H9 (cell line): ENCODE data around the gene FARP1. TPM values are rescaled to one million over a fixed set of nuclear protein-coding genes. Genes with fewer than 3 reads are reported as not detected.
A peak's percentile ranks its signal among the peaks of the same experiment; 100 is the strongest.

Experiments
- DNase-seq: peaks from one replicate; pipeline ENCODE4 v3.0.0-alpha.2; 2017
- H2AFZ ChIP-seq: one replicate; pipeline ENCODE4 v1.6.1; 2013; ENCODE audit warnings: mild to moderate bottlenecking, low read length, control low read depth, moderate library complexity
- H2AK5ac ChIP-seq: 2 replicates; pipeline ENCODE4 v1.6.1; 2013; ENCODE audit warnings: low read length, control low read depth, mixed read lengths; ENCODE audit not compliant: insufficient read length
- H2BK120ac ChIP-seq: one replicate; pipeline ENCODE4 v1.6.1; 2013; ENCODE audit warnings: low read depth, mild to moderate bottlenecking, low read length, control low read depth, inconsistent platforms; ENCODE audit not compliant: poor library complexity, severe bottlenecking
- H2BK12ac ChIP-seq: 2 replicates; pipeline ENCODE4 v1.6.1; 2013; ENCODE audit warnings: low read length, control low read depth, mixed read lengths, low read depth; ENCODE audit not compliant: insufficient read length
- H2BK15ac ChIP-seq: 2 replicates; pipeline ENCODE4 v1.6.1; 2013; ENCODE audit warnings: low read depth, low read length, control low read depth
- H2BK20ac ChIP-seq: one replicate; pipeline ENCODE4 v1.6.1; 2013; ENCODE audit warnings: low read depth, mild to moderate bottlenecking, low read length, control low read depth, inconsistent platforms; ENCODE audit not compliant: poor library complexity, severe bottlenecking
- H2BK5ac ChIP-seq: 2 replicates; pipeline ENCODE4 v1.6.1; 2013; ENCODE audit warnings: low read length, control low read depth, mixed read lengths; ENCODE audit not compliant: insufficient read length
- H3K14ac ChIP-seq: 2 replicates; pipeline ENCODE4 v1.6.1; 2013; ENCODE audit warnings: low read length, control low read depth; ENCODE audit not compliant: insufficient read depth
- H3K18ac ChIP-seq: 2 replicates; pipeline ENCODE4 v1.6.1; 2013; ENCODE audit warnings: low read depth, mild to moderate bottlenecking, mixed read lengths, low read length, control low read depth; ENCODE audit not compliant: insufficient read length
- H3K23ac ChIP-seq: 2 replicates; pipeline ENCODE4 v1.6.1; 2013; ENCODE audit warnings: low read length, control low read depth, mixed read lengths, low read depth; ENCODE audit not compliant: insufficient read length
- H3K23me2 ChIP-seq: 2 replicates; pipeline ENCODE4 v1.6.1; 2013; ENCODE audit warnings: low read depth, mild to moderate bottlenecking, mixed read lengths, low read length, control low read depth; ENCODE audit not compliant: insufficient read length, poor library complexity, severe bottlenecking
- H3K27ac ChIP-seq: 2 replicates; pipeline ENCODE4 v1.5.1; 2013; ENCODE audit warnings: low read length, control low read depth, mixed read lengths, low read depth; ENCODE audit not compliant: insufficient read length
- H3K27me3 ChIP-seq: 2 replicates; pipeline ENCODE4 v1.6.1; 2013; ENCODE audit warnings: low read length, control low read depth, inconsistent platforms; ENCODE audit not compliant: insufficient read depth
- H3K4ac ChIP-seq: 2 replicates; pipeline ENCODE4 v1.6.1; 2013; ENCODE audit warnings: low read depth, mild to moderate bottlenecking, control low read depth, inconsistent platforms, low read length, moderate library complexity
- H3K4me1 ChIP-seq: 2 replicates; pipeline ENCODE4 v1.6.1; 2013; ENCODE audit warnings: low read length, control low read depth, inconsistent platforms; ENCODE audit not compliant: insufficient read depth
- H3K4me2 ChIP-seq: 2 replicates; pipeline ENCODE4 v1.6.1; 2013; ENCODE audit warnings: low read length, control low read depth, mixed read lengths; ENCODE audit not compliant: insufficient read length, insufficient read depth
- H3K56ac ChIP-seq: 2 replicates; pipeline ENCODE4 v1.6.1; 2013; ENCODE audit warnings: low read depth, mild to moderate bottlenecking, mixed read lengths, low read length, control low read depth; ENCODE audit not compliant: insufficient read length
- H3K79me1 ChIP-seq: 2 replicates; pipeline ENCODE4 v1.6.1; 2013; ENCODE audit warnings: low read depth, mild to moderate bottlenecking, moderate library complexity, low read length, control low read depth, inconsistent platforms; ENCODE audit not compliant: insufficient read depth, poor library complexity, severe bottlenecking
- H3K79me2 ChIP-seq: 2 replicates; pipeline ENCODE4 v1.6.1; 2013; ENCODE audit warnings: low read length, control low read depth, inconsistent platforms; ENCODE audit not compliant: insufficient read depth
- H3K9ac ChIP-seq: 2 replicates; pipeline ENCODE4 v1.6.1; 2013; ENCODE audit warnings: low read length, control low read depth, mixed read lengths; ENCODE audit not compliant: insufficient read length; ENCODE audit errors: extremely low read depth
- H3K9me3 ChIP-seq: one replicate; pipeline ENCODE4 v1.6.1; 2013; ENCODE audit warnings: low read depth, low read length, inconsistent platforms; ENCODE audit not compliant: control insufficient read depth
- H3T11ph ChIP-seq: one replicate; pipeline ENCODE4 v1.6.1; 2013; ENCODE audit warnings: mild to moderate bottlenecking, low read length, control low read depth, inconsistent platforms
- H4K20me1 ChIP-seq: one replicate; pipeline ENCODE4 v1.6.1; 2013; ENCODE audit not compliant: control insufficient read depth, insufficient read length, insufficient read depth
- H4K5ac ChIP-seq: 2 replicates; pipeline ENCODE4 v1.6.1; 2013; ENCODE audit warnings: low read depth, mild to moderate bottlenecking, mixed read lengths, low read length, control low read depth; ENCODE audit not compliant: insufficient read length
- H4K8ac ChIP-seq: replicated peaks from 2 replicates; pipeline ENCODE4 v1.6.1; 2013; ENCODE audit warnings: low read length, control low read depth, mixed read lengths, low read depth; ENCODE audit not compliant: insufficient read length
- H4K91ac ChIP-seq: 2 replicates; pipeline ENCODE4 v1.6.1; 2013; ENCODE audit warnings: low read depth, mild to moderate bottlenecking, moderate library complexity, mixed read lengths, low read length, control low read depth; ENCODE audit not compliant: insufficient read length
- H3K27ac Mint-ChIP-seq, 3 experiments: 2 replicates in 2 of 3; 3 replicates in 1 of 3; pipeline ENCODE4 v1.8.0; 2020 to 2021; ENCODE audit warnings: mixed read lengths in 3 of 3, mild to moderate bottlenecking in 1 of 3, moderate library complexity in 1 of 3
- H3K27me3 Mint-ChIP-seq: 2 replicates; pipeline ENCODE4 v1.8.0; 2021; ENCODE audit warnings: low read depth, mild to moderate bottlenecking, moderate library complexity, mixed read lengths
- H3K36me3 Mint-ChIP-seq, 3 experiments: 2 replicates in 2 of 3; 3 replicates in 1 of 3; pipeline ENCODE4 v1.8.0; 2020 to 2021; ENCODE audit warnings: low read depth in 3 of 3, mixed read lengths in 3 of 3; ENCODE audit not compliant: insufficient read depth in 1 of 3
- H3K4me1 Mint-ChIP-seq, 2 experiments: 2 replicates each; pipeline ENCODE4 v1.8.0; 2020; ENCODE audit warnings: mixed read lengths in 2 of 2
- H3K4me3 Mint-ChIP-seq, 2 experiments: 2 replicates in 1 of 2; 3 replicates in 1 of 2; pipeline ENCODE4 v1.8.0; 2020 to 2021; ENCODE audit warnings: mild to moderate bottlenecking in 2 of 2, mixed read lengths in 2 of 2, moderate library complexity in 1 of 2
- H3K9me3 Mint-ChIP-seq, 2 experiments: 2 replicates in 1 of 2; 3 replicates in 1 of 2; pipeline ENCODE4 v1.8.0; 2020; ENCODE audit warnings: mild to moderate bottlenecking in 2 of 2, mixed read lengths in 2 of 2, moderate library complexity in 1 of 2
- WGBS: extraction: QIAGEN DNeasy Blood & Tissue Kit; methylation state at CpG from one replicate; pipeline ENCODE4 v1.1.7; 2013; ENCODE audit warnings: missing lambda C conversion rate, low lambda C conversion rate, mixed read lengths; ENCODE audit not compliant: insufficient read length; ENCODE audit errors: extremely low coverage; 5-methylcytosine and 5-hydroxymethylcytosine counted together
- total RNA-seq: library from RNA; stranded (reverse); gene quantifications from 2 replicates; pipeline ENCODE4 v1.2.1, GENCODE V29; 2021
- TF ChIP-seq, protein P1 (sequence below): fragments of 200-600 bp; sonication (generic); conservative IDR thresholded peaks from 3 replicates; pipeline ENCODE4 v1.8.0; 2021; ENCODE audit warnings: antibody characterized with exemption, mild to moderate bottlenecking

FARP1 gene
- total RNA-seq, 1 experiment from 2014 or later, result 95.9 TPM

GRCh38 chr13:98158172-98158899, 15.4 kb downstream of the FARP1 start:
- Histone ChIP-seq H3T11ph (no peak overlapping the region), H3K4me1 (peaks cover 4% of the 10 kb centered on the region), H3K56ac (no peak overlapping the region), H4K91ac (no peak overlapping the region), H3K14ac (no peak overlapping the region), H3K79me2 (peaks cover 13% of the 10 kb centered on the region; the same call in 1 of the 2 replicates), H2BK15ac (no peak overlapping the region), H3K27me3 (no peaks in the 10 kb centered on the region), H3K4me2 (no peak overlapping the region), H3K18ac (no peak overlapping the region), H2BK5ac (no peak overlapping the region), H4K20me1 (no peaks in the 10 kb centered on the region), H2BK12ac (no peak overlapping the region), H2AK5ac (no peak overlapping the region), H3K79me1 (peaks cover 2% of the 10 kb centered on the region), H3K23ac (no peak overlapping the region), H4K5ac (no peak overlapping the region), H2BK20ac (no peak overlapping the region), H3K9ac (no peak overlapping the region), H3K27ac (no peak overlapping the region), H2BK120ac (no peak overlapping the region), H3K9me3 (no peaks in the 10 kb centered on the region), H4K8ac (no peak overlapping the region), H3K23me2 (no peaks in the 10 kb centered on the region), H3K4ac (no peak overlapping the region), H2AFZ (no peak overlapping the region)
- H3K36me3 Mint-ChIP-seq, result peaks cover 8 to 16% (median 13%) of the 10 kb centered on the region in 3 experiments
- H3K27ac Mint-ChIP-seq, result peak overlapping the region; percentile 47 to 77 (median 73); a peak in 6 of 7 replicates
- peaks cover 28 to 30% of the 10 kb centered on the region in 2 experiments for H3K4me1 Mint-ChIP-seq
- H3K27me3 Mint-ChIP-seq, result no peaks in the 10 kb centered on the region
- no peaks in the 10 kb centered on the region for H3K9me3 Mint-ChIP-seq
- TF ChIP-seq, protein P1, sequence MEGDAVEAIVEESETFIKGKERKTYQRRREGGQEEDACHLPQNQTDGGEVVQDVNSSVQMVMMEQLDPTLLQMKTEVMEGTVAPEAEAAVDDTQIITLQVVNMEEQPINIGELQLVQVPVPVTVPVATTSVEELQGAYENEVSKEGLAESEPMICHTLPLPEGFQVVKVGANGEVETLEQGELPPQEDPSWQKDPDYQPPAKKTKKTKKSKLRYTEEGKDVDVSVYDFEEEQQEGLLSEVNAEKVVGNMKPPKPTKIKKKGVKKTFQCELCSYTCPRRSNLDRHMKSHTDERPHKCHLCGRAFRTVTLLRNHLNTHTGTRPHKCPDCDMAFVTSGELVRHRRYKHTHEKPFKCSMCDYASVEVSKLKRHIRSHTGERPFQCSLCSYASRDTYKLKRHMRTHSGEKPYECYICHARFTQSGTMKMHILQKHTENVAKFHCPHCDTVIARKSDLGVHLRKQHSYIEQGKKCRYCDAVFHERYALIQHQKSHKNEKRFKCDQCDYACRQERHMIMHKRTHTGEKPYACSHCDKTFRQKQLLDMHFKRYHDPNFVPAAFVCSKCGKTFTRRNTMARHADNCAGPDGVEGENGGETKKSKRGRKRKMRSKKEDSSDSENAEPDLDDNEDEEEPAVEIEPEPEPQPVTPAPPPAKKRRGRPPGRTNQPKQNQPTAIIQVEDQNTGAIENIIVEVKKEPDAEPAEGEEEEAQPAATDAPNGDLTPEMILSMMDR, result no peak
- WGBS, result no CpG with 5 or more reads among the region's 5 CpGs
- no peak overlapping the region for H3K4me3 Mint-ChIP-seq
- DNase-seq, result no peak
